Embryonic facial prominence (tissue), 1 donor: ENCODE data around the gene PIK3R4.

Experiments
- DNase-seq: peaks from one replicate; pipeline ENCODE4 v3.0.0-alpha.2; 2016; ENCODE audit errors: extremely low spot score

Gene PIK3R4

DNA sequence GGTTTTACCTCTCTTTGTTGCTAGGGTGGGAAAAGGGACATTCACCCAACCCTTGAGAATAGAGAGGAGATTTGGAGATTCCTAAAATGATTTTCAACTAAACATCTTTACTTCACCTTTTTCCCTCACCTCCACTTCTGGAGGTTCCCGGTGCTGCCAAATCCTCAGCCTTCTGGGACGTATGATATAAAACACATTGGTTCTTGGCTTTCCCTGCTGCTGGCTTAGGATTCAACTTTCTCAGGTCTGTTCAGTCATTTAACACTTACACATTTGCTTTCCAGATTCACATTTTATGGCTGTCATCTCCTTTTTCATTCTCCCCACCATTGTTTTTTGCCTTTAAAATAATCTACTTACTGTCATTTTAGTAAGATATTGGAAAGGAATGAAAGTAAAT lies 106.6 kb downstream of the PIK3R4 start:
- no peak for DNase-seq

DNA sequence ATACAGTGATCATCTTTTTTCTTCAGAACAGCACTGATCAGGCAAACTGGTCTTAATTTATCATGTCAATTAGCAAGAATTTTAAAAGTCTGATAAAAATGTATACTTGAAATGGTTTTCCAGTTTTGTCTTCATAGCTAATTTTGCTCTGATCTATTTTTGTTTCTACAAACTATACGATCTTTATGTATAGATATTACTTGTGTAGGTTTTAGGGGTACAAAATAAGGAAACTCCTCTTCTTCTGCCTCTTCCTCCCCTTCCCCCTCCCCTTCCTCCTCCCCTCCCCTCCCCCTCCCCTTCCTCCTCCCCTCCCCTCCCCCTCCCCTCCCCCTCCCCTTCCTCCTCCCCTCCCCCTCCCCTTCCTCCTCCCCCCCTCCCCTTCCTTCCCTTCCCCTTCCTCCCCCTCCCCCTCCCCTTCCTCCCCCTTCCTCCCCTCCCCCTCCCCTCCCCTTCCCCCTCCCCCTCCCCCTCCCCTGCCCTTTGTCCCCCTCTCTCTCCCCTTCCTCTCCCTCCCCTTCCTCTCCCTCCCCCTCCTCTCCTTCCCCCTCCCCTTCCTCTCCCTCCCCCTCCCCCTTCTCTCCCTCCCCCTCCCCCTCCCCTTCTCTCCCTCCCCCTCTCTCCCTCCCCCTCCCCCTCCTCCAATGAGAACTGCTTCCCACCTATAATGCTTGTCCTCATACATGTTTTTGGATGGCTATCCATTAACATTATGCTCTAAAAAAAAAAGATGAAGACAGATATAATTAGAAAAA lies 110.0 kb downstream of the PIK3R4 start:
- no peak for DNase-seq

DNA sequence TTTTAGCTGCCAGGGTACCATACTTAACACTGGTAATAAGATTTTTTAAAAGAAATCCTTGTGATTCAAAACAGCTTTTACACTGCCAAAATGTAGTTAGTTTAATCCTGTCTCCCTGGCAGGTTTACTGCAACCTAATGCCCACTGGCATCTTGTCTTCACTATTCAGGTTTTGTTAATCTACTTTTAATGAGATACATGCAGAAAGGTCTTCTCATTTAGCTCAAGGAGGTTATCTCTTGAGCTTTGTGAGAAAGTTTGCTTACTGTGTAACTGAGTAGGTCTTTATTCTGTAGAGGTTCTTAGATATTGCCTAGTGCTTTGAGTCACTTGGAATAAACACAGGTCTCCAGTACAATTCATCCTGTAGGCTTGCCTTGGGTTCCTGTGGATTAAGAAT lies 110.7 kb downstream of the PIK3R4 start:
- no peak for DNase-seq

DNA sequence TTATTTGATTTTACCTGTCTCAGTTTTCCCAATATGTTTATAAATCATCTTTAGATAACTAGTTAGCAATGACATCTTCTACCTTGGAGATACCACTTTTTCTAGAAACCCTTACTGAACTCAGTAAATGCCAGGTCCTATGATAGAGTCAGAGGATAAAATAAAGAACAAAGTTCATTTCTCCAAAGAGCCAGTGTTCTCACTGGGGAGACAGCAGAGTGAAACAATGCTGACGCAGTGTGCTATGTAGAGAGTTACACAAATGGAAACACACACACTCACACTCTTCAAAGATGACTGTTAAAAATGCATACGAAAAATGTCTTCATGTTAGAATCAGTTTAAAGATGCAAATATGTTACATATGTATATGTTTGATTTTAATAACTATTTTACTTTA lies 111.3 kb downstream of the PIK3R4 start:
- DNase-seq = no peak
